HUES6 (cell line): ENCODE data around the gene SMURF1.

Experiments
- H3K27ac ChIP-seq: 2 replicates; pipeline ENCODE4 v1.7.0; 2013; ENCODE audit warnings: low read depth, mild to moderate bottlenecking, low read length, inconsistent platforms
- H3K27me3 ChIP-seq: 2 replicates; pipeline ENCODE4 v1.6.1; 2013; ENCODE audit warnings: low read length; ENCODE audit not compliant: control insufficient read depth, insufficient read depth
- H3K36me3 ChIP-seq: 2 replicates; pipeline ENCODE4 v1.6.1; 2013; ENCODE audit warnings: low read length; ENCODE audit not compliant: control insufficient read depth, insufficient read depth
- H3K4me1 ChIP-seq: 2 replicates; pipeline ENCODE4 v1.6.1; 2013; ENCODE audit warnings: low read length; ENCODE audit not compliant: control insufficient read depth, insufficient read depth
- H3K4me3 ChIP-seq: 2 replicates; pipeline ENCODE4 v1.5.1; 2013; ENCODE audit warnings: low read depth, low read length
- H3K9ac ChIP-seq: one replicate; pipeline ENCODE4 v1.6.1; 2013; ENCODE audit warnings: mild to moderate bottlenecking, low read length
- H3K9me3 ChIP-seq: 2 replicates; pipeline ENCODE4 v1.6.1; 2013; ENCODE audit warnings: low read depth, low read length; ENCODE audit not compliant: control insufficient read depth, insufficient read depth

SMURF1 gene

GRCh38 chr7:98978672-98979071 is 165.2 kb downstream of the SMURF1 start:
- H3K27me3 ChIP-seq = no peaks in the 10 kb centered on the region
- no peaks in the 10 kb centered on the region for H3K9me3 ChIP-seq
- H3K9ac ChIP-seq = no peak overlapping the region
- no peaks in the 10 kb centered on the region for H3K4me1 ChIP-seq
- peaks cover 99% of the 10 kb centered on the region for H3K36me3 ChIP-seq
- H3K27ac ChIP-seq = no peak overlapping the region
- no peak overlapping the region for H3K4me3 ChIP-seq
